WTC11 (cell line): ENCODE data around the gene KCNIP4. TPM values are rescaled to one million over a fixed set of nuclear protein-coding genes. Genes with fewer than 3 reads are reported as not detected.

ENCODE experiments used
- ATAC-seq: fragments of 200-7000 bp; cut with Tn5 transposase; 2 replicates; pipeline ENCODE4 v1.10.0; 2021; ENCODE audit warnings: mild to moderate bottlenecking, moderate library complexity
- CTCF ChIA-PET: fragments of 300-600 bp; sonication (Branson Sonifier 250); formaldehyde crosslinking; loops from one replicate; lab custom pipeline; 2021; ENCODE audit warnings: antibody characterized with exemption; lab: Charles Lee
- POLR2A ChIA-PET: fragments of 350-600 bp; sonication (Branson Sonifier 250); formaldehyde crosslinking; loops from one replicate; lab custom pipeline; 2021; ENCODE audit warnings: antibody characterized with exemption; lab: Charles Lee
- DNase-seq: peaks from one replicate; pipeline ENCODE4 v3.0.0; 2021; ENCODE audit warnings: low spot score
- H3K27ac Mint-ChIP-seq: 2 replicates; pipeline ENCODE4 v1.8.0; 2021; ENCODE audit warnings: mixed read lengths
- H3K27me3 Mint-ChIP-seq: 2 replicates; pipeline ENCODE4 v1.8.0; 2021; ENCODE audit warnings: low read depth, mild to moderate bottlenecking, moderate library complexity, mixed read lengths
- H3K36me3 Mint-ChIP-seq: 2 replicates; pipeline ENCODE4 v1.8.0; 2021; ENCODE audit warnings: mixed read lengths
- H3K4me1 Mint-ChIP-seq: 2 replicates; pipeline ENCODE4 v1.8.0; 2022; ENCODE audit warnings: mixed read lengths
- H3K4me3 Mint-ChIP-seq: 2 replicates; pipeline ENCODE4 v1.8.0; 2021; ENCODE audit warnings: mild to moderate bottlenecking, moderate library complexity, mixed read lengths
- H3K9me3 Mint-ChIP-seq: 2 replicates; pipeline ENCODE4 v1.8.0; 2021; ENCODE audit warnings: mixed read lengths
- ATF1 ChIP-seq: sonication (generic); formaldehyde crosslinking; IDR thresholded peaks from 2 replicates; pipeline ENCODE4 v1.8.1; 2023; ENCODE audit warnings: mild to moderate bottlenecking, moderate library complexity, missing genetic modification reagents
- ATF2 ChIP-seq: sonication (generic); formaldehyde crosslinking; IDR thresholded peaks from 2 replicates; pipeline ENCODE4 v1.8.1; 2022; ENCODE audit warnings: low read depth, missing genetic modification reagents, borderline replicate concordance
- ATF3 ChIP-seq: sonication (generic); formaldehyde crosslinking; conservative IDR thresholded peaks from 2 replicates; pipeline ENCODE4 v1.8.1; 2022; ENCODE audit warnings: mild to moderate bottlenecking, missing genetic modification reagents
- CBFB ChIP-seq: sonication (generic); formaldehyde crosslinking; IDR thresholded peaks from 2 replicates; pipeline ENCODE4 v1.8.1; 2022; ENCODE audit warnings: mild to moderate bottlenecking, low read depth, missing genetic modification reagents
- CDX4 ChIP-seq: fragments of 250-450 bp; sonication (Bioruptor Pico); IDR thresholded peaks from 2 replicates; pipeline ENCODE4 v1.9.0; 2021; ENCODE audit warnings: moderate library complexity, mild to moderate bottlenecking, inconsistent platforms, borderline replicate concordance
- CREM ChIP-seq: sonication (generic); formaldehyde crosslinking; IDR thresholded peaks from 2 replicates; pipeline ENCODE4 v1.8.1; 2022; ENCODE audit warnings: mild to moderate bottlenecking, missing genetic modification reagents, moderate library complexity
- ERG ChIP-seq: fragments of 250-450 bp; sonication (Bioruptor Pico); IDR thresholded peaks from 2 replicates; pipeline ENCODE4 v1.8.0; 2021; ENCODE audit warnings: mild to moderate bottlenecking
- ESRRA ChIP-seq: sonication (generic); formaldehyde crosslinking; IDR thresholded peaks from 2 replicates; pipeline ENCODE4 v1.8.1; 2022; ENCODE audit warnings: mild to moderate bottlenecking, missing genetic modification reagents, borderline replicate concordance
- ETV6 ChIP-seq: sonication (generic); formaldehyde crosslinking; IDR thresholded peaks from 2 replicates; pipeline ENCODE4 v1.8.1; 2022; ENCODE audit warnings: mild to moderate bottlenecking, missing genetic modification reagents
- FOXJ3 ChIP-seq: sonication (generic); formaldehyde crosslinking; IDR thresholded peaks from 2 replicates; pipeline ENCODE4 v1.9.0; 2021; ENCODE audit warnings: missing genetic modification reagents, mild to moderate bottlenecking, borderline replicate concordance
- FOXK1 ChIP-seq: sonication (generic); formaldehyde crosslinking; IDR thresholded peaks from 2 replicates; pipeline ENCODE4 v1.8.0; 2022; ENCODE audit warnings: mild to moderate bottlenecking, moderate library complexity, missing genetic modification reagents
- HMGA2 ChIP-seq: fragments of 250-450 bp; sonication (Bioruptor Pico); IDR thresholded peaks from 2 replicates; pipeline ENCODE4 v1.4.0; 2021; ENCODE audit warnings: mild to moderate bottlenecking, moderate library complexity
- IRF1 ChIP-seq: sonication (generic); formaldehyde crosslinking; IDR thresholded peaks from 2 replicates; pipeline ENCODE4 v1.8.0; 2023; ENCODE audit warnings: missing genetic modification reagents
- NFE2L1 ChIP-seq: sonication (generic); formaldehyde crosslinking; IDR thresholded peaks from 2 replicates; pipeline ENCODE4 v1.8.1; 2023; ENCODE audit warnings: missing genetic modification reagents
- NR2C2 ChIP-seq: sonication (generic); formaldehyde crosslinking; IDR thresholded peaks from 2 replicates; pipeline ENCODE4 v1.8.0; 2022; ENCODE audit warnings: mild to moderate bottlenecking, missing genetic modification reagents
- RELA ChIP-seq: sonication (generic); formaldehyde crosslinking; IDR thresholded peaks from 2 replicates; pipeline ENCODE4 v1.8.1; 2022; ENCODE audit warnings: missing genetic modification reagents, mild to moderate bottlenecking, borderline replicate concordance
- TEAD1 ChIP-seq: sonication (generic); formaldehyde crosslinking; IDR thresholded peaks from 2 replicates; pipeline ENCODE4 v1.8.0; 2022; ENCODE audit warnings: mild to moderate bottlenecking, missing genetic modification reagents
- TEAD4 ChIP-seq: sonication (generic); formaldehyde crosslinking; IDR thresholded peaks from 2 replicates; pipeline ENCODE4 v1.8.0; 2022; ENCODE audit warnings: mild to moderate bottlenecking, missing genetic modification reagents
- TP53 ChIP-seq: sonication (generic); formaldehyde crosslinking; IDR thresholded peaks from 2 replicates; pipeline ENCODE4 v1.8.1; 2023; ENCODE audit warnings: mild to moderate bottlenecking, missing genetic modification reagents
- USF2 ChIP-seq: sonication (generic); formaldehyde crosslinking; IDR thresholded peaks from 2 replicates; pipeline ENCODE4 v1.8.1; 2023; ENCODE audit warnings: mild to moderate bottlenecking, missing genetic modification reagents, moderate library complexity
- ZBTB21 ChIP-seq: sonication (generic); formaldehyde crosslinking; IDR thresholded peaks from 2 replicates; pipeline ENCODE4 v1.8.1; 2023; ENCODE audit warnings: mild to moderate bottlenecking, missing genetic modification reagents, borderline replicate concordance
- ZNF219 ChIP-seq: sonication (generic); formaldehyde crosslinking; IDR thresholded peaks from 2 replicates; pipeline ENCODE4 v1.8.0; 2023; ENCODE audit warnings: missing genetic modification reagents, mild to moderate bottlenecking, borderline replicate concordance
- ZNF232 ChIP-seq: sonication (generic); formaldehyde crosslinking; IDR thresholded peaks from 2 replicates; pipeline ENCODE4 v1.8.0; 2022; ENCODE audit warnings: mild to moderate bottlenecking, missing genetic modification reagents
- ZNF281 ChIP-seq: sonication (generic); formaldehyde crosslinking; IDR thresholded peaks from 2 replicates; pipeline ENCODE4 v1.8.0; 2023; ENCODE audit warnings: mild to moderate bottlenecking, missing genetic modification reagents
- ZNF317 ChIP-seq: sonication (generic); formaldehyde crosslinking; IDR thresholded peaks from 2 replicates; pipeline ENCODE4 v1.8.1; 2023; ENCODE audit warnings: low read depth, mild to moderate bottlenecking, moderate library complexity, missing genetic modification reagents, borderline replicate concordance
- ZNF512 ChIP-seq: sonication (generic); formaldehyde crosslinking; IDR thresholded peaks from 2 replicates; pipeline ENCODE4 v1.8.1; 2022; ENCODE audit warnings: missing genetic modification reagents, borderline replicate concordance
- ZNF671 ChIP-seq: fragments of 250-450 bp; sonication (Bioruptor Pico); IDR thresholded peaks from 2 replicates; pipeline ENCODE4 v1.8.0; 2021; ENCODE audit warnings: mild to moderate bottlenecking
- ZSCAN18 ChIP-seq: fragments of 250-450 bp; sonication (Bioruptor Pico); IDR thresholded peaks from 2 replicates; pipeline ENCODE4 v2.1.2; 2022; ENCODE audit warnings: mild to moderate bottlenecking, moderate library complexity
- total RNA-seq: library from RNA; stranded (reverse); gene quantifications from 3 replicates; pipeline ENCODE4 v1.2.3, GENCODE V29; 2021

The KCNIP4 gene
- total RNA-seq, 1 experiment from 2014 or later = not detected

GRCh38 chr4:21848021-21848420, 100.6 kb downstream of the KCNIP4 start:
- H3K4me1 Mint-ChIP-seq = peaks cover 12% of the 10 kb centered on the region
- CTCF ChIA-PET = interaction anchor here (1.0 kb wide), 1 partner anchor 59 kb away, joined by 3 read pairs; no protein-coding TSS in a partner anchor
- no peaks in the 10 kb centered on the region for H3K9me3 Mint-ChIP-seq
- no peak for DNase-seq
- H3K27ac Mint-ChIP-seq = no peak overlapping the region; the same call in 1 of the 2 replicates
- H3K27me3 Mint-ChIP-seq = no peaks in the 10 kb centered on the region
- H3K36me3 Mint-ChIP-seq = no peaks in the 10 kb centered on the region
- no peak for ATAC-seq
- POLR2A ChIA-PET = no interaction called here
- TF ChIP-seq NR2C2 (CRISPR knock-in tag) (no peak), ZNF317 (no peak), FOXK1 (CRISPR knock-in tag) (no peak), ZNF219 (no peak), ZSCAN18 (no peak), TEAD1 (no peak), CBFB (CRISPR knock-in tag) (no peak), ZNF512 (no peak), CDX4 (CRISPR knock-in tag) (no peak), IRF1 (no peak), USF2 (CRISPR knock-in tag) (no peak), ZNF232 (CRISPR knock-in tag) (no peak), RELA (no peak), CREM (no peak), HMGA2 (CRISPR knock-in tag) (no peak), TEAD4 (CRISPR knock-in tag) (no peak), ZNF671 (CRISPR knock-in tag) (no peak)
- no peak overlapping the region for H3K4me3 Mint-ChIP-seq

GRCh38 chr4:21845663-21846062, 102.9 kb downstream of the KCNIP4 start:
- Mint-ChIP-seq H3K27ac (no peak overlapping the region), H3K9me3 (no peaks in the 10 kb centered on the region), H3K4me1 (peaks cover 12% of the 10 kb centered on the region), H3K27me3 (no peaks in the 10 kb centered on the region), H3K4me3 (no peak overlapping the region), H3K36me3 (no peaks in the 10 kb centered on the region)
- ChIA-PET POLR2A (no interaction called here), CTCF (no interaction called here)
- ATAC-seq (no peak), DNase-seq (no peak)
- TF ChIP-seq FOXJ3 (CRISPR knock-in tag) = no peak
- TF ChIP-seq ATF3 (CRISPR knock-in tag) = no peak
- no peak for TF ChIP-seq ESRRA
- no peak for TF ChIP-seq ETV6 (CRISPR knock-in tag)
- TF ChIP-seq NFE2L1 (CRISPR knock-in tag) = no peak
- TF ChIP-seq ZBTB21 (CRISPR knock-in tag) = no peak
- TF ChIP-seq ATF1 (CRISPR knock-in tag) = no peak
- TF ChIP-seq ERG = no peak
- no peak for TF ChIP-seq ATF2 (CRISPR knock-in tag)
- TF ChIP-seq TP53 (CRISPR knock-in tag) = no peak
- no peak for TF ChIP-seq ZNF281 (CRISPR knock-in tag)
